CD4-positive, alpha-beta T cell treated with Interferon alpha-2 for 1 hour (primary cell): ENCODE results near the gene IKZF2.
A peak's percentile ranks its signal among the peaks of the same experiment; 100 is the strongest.

Source experiments
- DNase-seq, 2 donors: peaks; one replicate each; pipeline ENCODE4 v3.0.0-alpha.2; 2020 to 2022

IKZF2 gene

GRCh38 chr2:213091765-213092164, 59.6 kb downstream of the IKZF2 start:
- DNase-seq = no peak

DNA sequence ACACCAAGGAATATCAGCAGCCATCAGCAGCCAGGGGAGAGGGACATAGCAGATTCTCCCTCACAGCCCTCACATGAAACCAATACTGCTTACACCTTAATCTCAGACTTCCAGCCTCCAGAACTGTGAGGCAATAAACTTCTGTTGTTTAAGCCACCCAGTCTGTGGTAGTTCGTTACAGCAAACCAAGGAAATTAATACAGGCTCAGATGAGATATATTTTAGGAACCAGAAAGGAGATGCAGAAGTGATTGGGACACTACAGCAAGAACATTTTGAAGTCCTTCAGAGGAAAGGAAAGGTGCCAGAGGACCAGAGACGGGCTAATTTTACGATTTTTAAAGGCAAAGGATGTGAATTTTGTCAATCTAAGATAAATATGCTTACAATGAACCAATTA, 60.6 kb downstream of the IKZF2 start:
- no peak for DNase-seq

DNA sequence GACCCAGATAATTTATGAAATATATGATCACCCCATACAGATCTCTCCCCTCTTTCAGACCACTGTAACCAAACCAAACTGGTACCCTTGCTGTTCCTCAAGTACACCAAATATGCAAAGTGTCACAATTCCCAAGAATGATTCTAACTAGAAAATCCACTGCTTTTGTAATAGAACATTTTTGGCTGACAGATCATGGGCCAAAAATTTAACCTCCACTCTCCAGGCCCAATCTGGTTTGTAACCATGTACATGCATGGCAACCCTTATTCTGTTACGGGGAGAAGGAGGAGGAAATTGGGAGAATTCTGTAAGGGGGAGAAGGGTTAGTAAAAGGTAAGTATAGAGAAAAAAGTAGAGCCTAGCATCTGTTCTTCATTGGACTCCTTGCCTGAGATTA, 62.0 kb downstream of the IKZF2 start:
- no peak for DNase-seq

- no peak for DNase-seq
Measured at GRCh38 chr2:213087040-213087439, 64.4 kb downstream of the IKZF2 start.

DNA sequence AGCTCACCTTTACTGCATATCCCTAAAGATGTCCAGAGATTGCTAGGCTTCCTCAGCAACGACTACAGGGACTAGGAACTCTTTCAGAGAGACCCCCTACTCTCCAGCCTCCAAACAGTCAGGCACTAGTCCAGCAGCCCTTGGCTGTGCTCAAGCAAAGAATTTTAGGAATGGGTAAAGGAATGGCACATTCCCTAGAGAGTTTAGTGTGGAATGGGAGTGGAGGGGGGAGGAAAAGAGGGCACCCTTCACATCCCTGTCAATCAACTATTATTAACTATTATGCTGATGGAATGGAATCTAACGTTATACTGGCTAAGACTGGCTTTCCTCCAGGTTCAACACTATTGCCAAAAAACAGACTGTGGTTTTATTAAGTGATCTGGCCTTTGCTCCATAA, 64.8 kb downstream of the IKZF2 start:
- no peak for DNase-seq

DNA sequence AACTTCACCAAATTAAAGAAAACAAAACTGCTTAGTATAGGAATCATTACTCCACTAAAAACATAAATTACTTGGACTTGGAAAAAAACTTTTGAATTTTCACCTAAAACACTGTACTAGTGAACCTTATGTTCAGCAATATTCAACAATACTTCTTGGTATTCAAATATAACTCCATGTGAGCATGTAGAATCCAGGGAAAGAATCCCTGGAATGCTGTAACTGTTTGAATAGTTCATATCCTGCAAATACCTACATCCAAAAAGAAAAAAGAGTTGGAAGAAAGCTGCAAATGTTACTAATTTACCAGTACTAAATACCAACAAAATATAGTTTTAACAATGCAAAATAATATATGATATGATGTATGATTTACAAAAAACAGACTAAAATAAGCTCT, 65.4 kb downstream of the IKZF2 start:
- DNase-seq = no peak

GRCh38 chr2:213085538-213085937, 65.9 kb downstream of the IKZF2 start:
- no peak for DNase-seq

DNA sequence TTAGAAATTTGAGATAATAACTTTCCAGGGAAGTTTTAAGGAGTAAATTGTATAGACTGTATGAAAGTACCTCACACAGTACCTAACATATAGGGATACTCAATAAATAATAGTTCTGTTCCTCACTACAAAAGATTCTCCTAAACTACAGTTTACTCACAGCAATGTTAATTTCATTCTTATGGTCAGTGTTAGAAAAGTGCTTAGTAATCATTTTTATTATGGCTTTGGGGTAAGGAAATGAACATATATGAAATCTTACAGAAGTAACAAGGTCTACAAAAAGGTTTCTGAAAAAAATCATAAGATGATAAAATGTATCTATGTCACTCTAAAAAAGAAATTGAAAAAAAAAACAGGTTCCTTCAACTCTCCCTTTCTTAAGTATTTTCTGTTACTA, 67.2 kb downstream of the IKZF2 start:
- no peak for DNase-seq

- DNase-seq = no peak
Measured at GRCh38 chr2:213080969-213081617, 70.3 kb downstream of the IKZF2 start.

GRCh38 chr2:213079756-213080155, 71.7 kb downstream of the IKZF2 start:
- DNase-seq = no peak

GRCh38 chr2:213078686-213079085, 72.7 kb downstream of the IKZF2 start:
- no peak for DNase-seq

GRCh38 chr2:213069531-213069930, 81.9 kb downstream of the IKZF2 start:
- DNase-seq = no peak

DNA sequence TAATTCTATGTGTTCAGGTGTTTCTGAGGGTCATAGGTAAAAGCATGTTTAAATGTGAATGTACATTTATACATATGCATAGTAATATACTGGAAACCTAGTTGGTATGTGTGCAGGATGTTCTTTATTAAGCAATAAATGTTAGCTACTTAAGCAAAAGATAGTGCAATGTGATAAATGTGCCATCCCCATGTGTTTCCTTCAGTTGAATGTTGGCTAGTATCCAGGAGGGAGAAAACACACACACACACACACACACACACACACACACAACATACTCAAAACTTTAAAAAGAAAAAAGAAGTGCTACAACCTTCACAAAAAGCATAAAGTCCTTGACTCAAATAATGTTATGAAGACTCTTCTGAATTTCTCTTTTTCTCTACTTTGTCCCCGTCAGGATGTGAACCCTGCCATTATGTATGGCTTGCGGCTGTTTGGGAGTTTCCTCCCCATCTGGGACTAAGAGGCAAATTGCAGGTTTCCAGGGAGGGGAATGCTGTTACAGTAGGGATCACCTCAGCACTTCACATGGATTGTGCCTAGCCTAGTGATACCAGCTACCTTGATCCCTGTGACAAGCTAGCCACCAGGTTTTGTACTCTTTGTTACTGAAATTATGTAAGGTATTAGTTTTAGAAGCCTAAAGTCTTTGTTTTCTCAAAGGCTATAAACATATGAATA, 82.6 kb downstream of the IKZF2 start:
- no peak for DNase-seq

DNA sequence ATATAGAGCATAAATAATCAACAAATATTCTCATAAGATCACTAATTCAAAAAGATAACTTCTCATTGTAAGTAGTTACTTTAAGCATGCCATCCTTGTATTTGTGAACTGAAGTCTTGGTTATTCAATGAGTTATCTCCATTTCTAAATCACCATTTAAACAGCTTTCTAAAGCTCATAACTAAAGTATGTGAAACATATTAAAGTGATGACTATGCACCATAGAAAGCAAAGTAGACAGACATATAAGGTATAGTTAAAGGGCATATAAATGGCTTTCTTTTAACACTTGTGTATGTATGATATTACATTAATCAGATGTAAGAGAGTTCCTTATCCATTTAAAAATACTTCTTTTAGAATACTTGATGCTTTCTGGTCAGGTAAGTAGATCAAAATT, 83.5 kb downstream of the IKZF2 start:
- no peak for DNase-seq

DNA sequence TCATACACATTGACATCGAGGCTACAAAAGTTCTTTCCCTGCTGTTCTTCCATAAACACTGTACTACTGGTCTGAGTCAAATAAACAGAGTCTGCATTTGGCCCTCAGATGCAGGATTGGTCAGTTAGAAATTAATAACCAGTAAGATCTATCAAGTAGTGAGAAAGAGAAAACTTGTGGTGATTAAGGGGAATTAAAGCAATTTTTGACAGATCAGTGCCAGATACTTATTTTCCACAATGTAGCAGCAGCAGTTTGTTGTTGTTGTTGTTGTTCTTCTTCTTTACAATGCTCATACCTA, 85.0 kb downstream of the IKZF2 start:
- DNase-seq = no peak

DNA sequence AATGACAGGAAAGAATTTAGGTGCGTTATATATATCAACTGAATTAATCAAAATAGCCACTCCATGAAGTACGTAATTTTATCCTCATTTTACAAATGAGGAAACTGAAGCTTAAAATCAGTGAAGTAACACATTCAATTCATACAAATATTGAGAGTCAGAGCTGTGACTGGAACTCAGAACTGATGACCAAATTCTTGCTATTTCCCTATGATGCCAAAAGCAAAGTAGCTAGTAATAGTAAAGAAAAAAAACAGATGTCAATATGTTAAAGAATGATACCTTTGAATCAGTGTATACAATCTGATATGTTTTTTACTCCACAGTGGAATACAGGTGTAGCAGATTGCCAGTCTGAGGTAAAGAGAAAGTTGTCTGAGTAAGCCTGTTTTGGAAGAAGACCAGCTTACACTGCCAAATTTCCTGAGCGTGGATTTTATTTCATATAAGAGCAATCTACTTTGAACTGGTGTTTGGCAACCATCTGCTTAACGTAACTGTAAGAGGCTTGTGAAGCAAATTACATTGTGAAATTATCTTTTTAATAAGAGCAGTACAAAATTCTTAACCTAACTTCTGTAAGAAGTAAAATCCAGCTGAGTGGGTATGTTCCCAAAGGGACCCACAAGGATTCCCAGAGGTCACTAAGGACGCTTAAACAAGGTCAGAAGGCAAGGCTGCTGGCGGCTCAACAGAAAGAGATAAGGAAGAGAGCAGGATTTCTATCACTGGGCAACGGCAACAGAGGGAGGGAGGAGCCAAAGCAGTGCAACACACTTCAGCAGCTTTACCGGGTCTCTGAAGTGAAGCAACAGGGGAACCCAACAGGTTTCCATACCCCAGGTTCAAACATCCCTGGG, 85.6 kb downstream of the IKZF2 start:
- peak; percentile 14 to 22 for DNase-seq

DNA sequence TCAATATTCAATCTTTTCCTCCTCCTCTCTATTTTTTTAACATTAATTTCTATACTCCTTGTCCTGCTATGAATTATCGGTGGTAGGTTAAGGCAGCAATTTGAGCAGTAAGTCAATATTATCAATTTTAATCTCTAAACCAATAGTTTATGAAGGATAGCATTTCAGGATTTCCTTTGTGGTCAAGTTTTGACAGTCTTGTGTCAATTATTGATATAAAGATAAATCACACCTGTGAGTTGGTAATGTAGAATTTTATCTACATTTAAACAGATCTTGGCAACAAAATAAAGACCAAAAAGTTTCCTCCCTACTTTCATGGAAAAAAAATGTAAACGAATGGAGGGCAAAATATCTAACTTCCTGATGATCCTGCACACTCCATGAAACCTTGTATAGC, 87.3 kb downstream of the IKZF2 start:
- no peak for DNase-seq

- peak in 1 of 2 donors; percentile 24 for DNase-seq
Measured at GRCh38 chr2:213057977-213058376, 93.4 kb downstream of the IKZF2 start.

DNA sequence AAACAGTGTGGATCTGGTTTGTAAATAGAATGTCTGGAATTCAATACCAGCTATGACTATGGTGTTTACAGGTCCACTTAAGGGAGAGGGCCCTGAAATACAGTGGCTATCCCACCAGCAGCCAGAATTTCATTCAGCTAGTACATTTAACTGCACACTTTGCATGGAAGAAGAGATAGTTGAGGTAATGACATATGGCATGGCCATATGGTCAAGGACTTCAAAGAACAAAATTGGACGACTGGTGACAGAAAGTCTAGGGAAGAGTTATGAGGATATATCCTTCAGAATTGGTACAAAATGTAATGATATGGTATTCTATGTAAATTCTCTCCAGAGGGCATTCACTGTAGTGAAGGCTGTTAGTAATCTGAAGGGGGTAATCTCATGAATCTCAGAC, 105.0 kb downstream of the IKZF2 start:
- DNase-seq = no peak

DNA sequence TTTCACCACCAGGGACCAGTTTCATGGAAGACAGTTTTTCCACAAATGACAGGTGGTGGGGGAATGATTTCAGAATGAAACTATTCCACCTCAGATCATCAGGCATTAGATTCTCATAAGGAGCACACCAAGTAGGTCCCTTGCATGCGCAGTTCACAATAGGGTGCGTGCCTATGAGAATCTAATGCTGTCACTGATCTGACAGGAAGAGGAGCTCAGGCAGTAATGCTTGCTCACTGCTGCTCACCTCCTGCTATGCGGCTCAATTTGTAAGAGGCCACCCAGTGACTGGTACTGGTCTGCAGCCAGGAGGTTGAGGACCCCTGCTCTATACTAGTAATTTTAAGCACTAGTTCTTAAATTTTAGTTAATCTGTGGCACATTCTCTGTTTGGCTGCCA, 107.8 kb downstream of the IKZF2 start:
- no peak for DNase-seq

- no peak for DNase-seq
Measured at GRCh38 chr2:213042262-213042661, 109.2 kb downstream of the IKZF2 start.

GRCh38 chr2:213036836-213037235, 114.6 kb downstream of the IKZF2 start:
- no peak for DNase-seq

DNA sequence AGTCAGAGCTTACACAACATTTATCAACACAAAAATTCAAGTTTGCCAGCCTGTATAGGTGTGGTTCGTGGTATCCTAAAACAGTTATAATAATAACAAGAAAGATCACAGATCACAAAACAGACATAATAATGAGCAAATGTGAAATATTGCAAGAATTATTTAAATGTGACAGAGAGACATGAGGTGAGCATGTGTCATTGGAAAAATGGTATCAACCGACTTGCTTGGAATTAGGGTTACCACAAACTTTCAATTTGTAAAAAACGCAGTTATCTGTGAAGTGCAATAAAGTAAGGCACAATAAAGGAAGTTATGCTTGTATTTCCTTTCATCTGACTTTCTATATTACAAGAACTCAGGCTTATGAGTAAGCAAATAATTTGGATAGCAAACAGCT, 116.8 kb downstream of the IKZF2 start:
- DNase-seq = no peak

- no peak for DNase-seq
Measured at GRCh38 chr2:213032607-213033006, 118.8 kb downstream of the IKZF2 start.
